HepG2 (cell line): ENCODE data around the gene CYP2J2. TPM values are rescaled to one million over a fixed set of nuclear protein-coding genes. Genes with fewer than 3 reads are reported as not detected.

Experiments
- BCL6 ChIP-seq: IDR thresholded peaks from 2 replicates; pipeline ENCODE4 v1.6.1; 2016; ENCODE audit warnings: missing genetic modification reagents, missing compliant biosample characterization
- HNF4A ChIP-seq: sonication (generic); formaldehyde crosslinking; IDR thresholded peaks from 2 replicates; pipeline ENCODE4 v1.4.0; 2020; ENCODE audit warnings: missing genetic modification reagents
- NCOR1 ChIP-seq: fragments of 200-600 bp; sonication (generic); IDR thresholded peaks from 2 replicates; pipeline ENCODE4 v1.7.0; 2017; ENCODE audit warnings: antibody characterized with exemption, low read length, borderline replicate concordance
- PAXIP1 ChIP-seq: sonication (generic); formaldehyde crosslinking; conservative IDR thresholded peaks from 2 replicates; pipeline ENCODE4 v1.4.0; 2020; ENCODE audit warnings: mild to moderate bottlenecking, missing genetic modification reagents, moderate library complexity
- ZBTB4 ChIP-seq: sonication (generic); formaldehyde crosslinking; IDR thresholded peaks from 2 replicates; pipeline ENCODE4 v1.4.0; 2020; ENCODE audit warnings: missing genetic modification reagents, mild to moderate bottlenecking, borderline replicate concordance
- ZFX ChIP-seq: sonication (generic); formaldehyde crosslinking; IDR thresholded peaks from 2 replicates; pipeline ENCODE4 v1.4.0; 2020; ENCODE audit warnings: mild to moderate bottlenecking, low read depth, missing genetic modification reagents, moderate library complexity
- ZSCAN22 ChIP-seq: sonication (generic); formaldehyde crosslinking; IDR thresholded peaks from 2 replicates; pipeline ENCODE4 v1.4.0; 2020; ENCODE audit warnings: mild to moderate bottlenecking, missing genetic modification reagents
- polyA plus RNA-seq, 8 experiments: library from polyadenylated mRNA; depleted of rRNA in 3 of 8; stranded (reverse) in 7 of 8; unstranded in 1 of 8; fragments of >200 nt; fragmentation: Illumina TruSeq in 4 of 8; extraction: Trizol in 4 of 8; gene quantifications; 2 replicates each; pipeline versions ENCODE4 v1.2.1 to v1.2.3, GENCODE V29; 2011 to 2016; ENCODE audit warnings: low read depth in 4 of 8, missing spikeins in 1 of 8, mixed read lengths in 1 of 8; ENCODE audit not compliant: insufficient read depth in 1 of 8
- total RNA-seq, 5 experiments: library from RNA; depleted of rRNA; stranded (reverse); fragments of >200 nt; fragmentation: Illumina TruSeq; extraction: Trizol; gene quantifications; 2 replicates each; pipeline ENCODE4 v1.2.3, GENCODE V29; 2016; ENCODE audit warnings: low read depth in 1 of 5
- TF ChIP-seq, protein P1 (sequence below): sonication (generic); formaldehyde crosslinking; IDR thresholded peaks from 2 replicates; pipeline ENCODE4 v1.9.0; 2021; ENCODE audit warnings: missing genetic modification reagents, borderline replicate concordance

CYP2J2 gene
- total and polyA plus RNA-seq, 2 of the 13 experiments (the other 11 are each of a cell fraction or from before 2014, with no cell fraction given) = 2.1 to 5.9 TPM

- TF ChIP-seq, protein P1, sequence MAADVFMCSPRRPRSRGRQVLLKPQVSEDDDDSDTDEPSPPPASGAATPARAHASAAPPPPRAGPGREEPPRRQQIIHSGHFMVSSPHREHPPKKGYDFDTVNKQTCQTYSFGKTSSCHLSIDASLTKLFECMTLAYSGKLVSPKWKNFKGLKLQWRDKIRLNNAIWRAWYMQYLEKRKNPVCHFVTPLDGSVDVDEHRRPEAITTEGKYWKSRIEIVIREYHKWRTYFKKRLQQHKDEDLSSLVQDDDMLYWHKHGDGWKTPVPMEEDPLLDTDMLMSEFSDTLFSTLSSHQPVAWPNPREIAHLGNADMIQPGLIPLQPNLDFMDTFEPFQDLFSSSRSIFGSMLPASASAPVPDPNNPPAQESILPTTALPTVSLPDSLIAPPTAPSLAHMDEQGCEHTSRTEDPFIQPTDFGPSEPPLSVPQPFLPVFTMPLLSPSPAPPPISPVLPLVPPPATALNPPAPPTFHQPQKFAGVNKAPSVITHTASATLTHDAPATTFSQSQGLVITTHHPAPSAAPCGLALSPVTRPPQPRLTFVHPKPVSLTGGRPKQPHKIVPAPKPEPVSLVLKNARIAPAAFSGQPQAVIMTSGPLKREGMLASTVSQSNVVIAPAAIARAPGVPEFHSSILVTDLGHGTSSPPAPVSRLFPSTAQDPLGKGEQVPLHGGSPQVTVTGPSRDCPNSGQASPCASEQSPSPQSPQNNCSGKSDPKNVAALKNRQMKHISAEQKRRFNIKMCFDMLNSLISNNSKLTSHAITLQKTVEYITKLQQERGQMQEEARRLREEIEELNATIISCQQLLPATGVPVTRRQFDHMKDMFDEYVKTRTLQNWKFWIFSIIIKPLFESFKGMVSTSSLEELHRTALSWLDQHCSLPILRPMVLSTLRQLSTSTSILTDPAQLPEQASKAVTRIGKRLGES (CRISPR knock-in tag) = no peak
- TF ChIP-seq ZBTB4 (CRISPR knock-in tag) (no peak), NCOR1 (0 out of 2 replicates have a peak, but pooled peaks have one; percentile 51), BCL6 (CRISPR knock-in tag) (0 out of 2 replicates have a peak, but pooled peaks have one; percentile 7), HNF4A (peak; percentile 72), PAXIP1 (CRISPR knock-in tag) (peak; percentile 47), ZFX (peak; percentile 49; the same call in 1 of the 2 replicates), ZSCAN22 (CRISPR knock-in tag) (no peak)
- TF ChIP-seq, all 625 proteins: peak for 17
Measured at GRCh38 chr1:59908682-59909081, 17.9 kb downstream of the CYP2J2 start (continued).
